Measurements from ENCODE around the gene CD44.
"Not testable (repeated sequence)": the region's sequence is repeated elsewhere in the genome, so short reads cannot be mapped to it uniquely, and the experiment has no call there.

The CD44 gene

GRCh38 chr11:35208795-35209194 lies 69.8 kb downstream of the CD44 start:
- in situ Hi-C loops (cut with HindIII; ENCODE audit: low pct_unique_long_range_greater_than_20kb, low sequenced_read_pairs) = no loop called here
- DNase-seq (ENCODE audit: low read depth in 1 of 2, low spot score in 1 of 2) = no peak
- TF ChIP-seq JUND (IDR thresholded peaks at IDR 0.05; ENCODE audit: low read depth) = no peak

- in situ Hi-C loops (cut with HindIII; ENCODE audit: low pct_unique_long_range_greater_than_20kb, low sequenced_read_pairs) = no loop called here
- TF ChIP-seq JUND (IDR thresholded peaks at IDR 0.05; ENCODE audit: low read depth) = no peak
- DNase-seq (ENCODE audit: low read depth in 1 of 2, low spot score in 1 of 2) = no peak
Observed at GRCh38 chr11:35210876-35211546, 72.0 kb downstream of the CD44 start.

- in situ Hi-C loops (cut with HindIII; ENCODE audit: low pct_unique_long_range_greater_than_20kb, low sequenced_read_pairs) = no loop called here
- no peak for TF ChIP-seq JUND (IDR thresholded peaks at IDR 0.05; ENCODE audit: low read depth)
Observed at GRCh38 chr11:35211952-35212351, 73.0 kb downstream of the CD44 start.

GRCh38 chr11:35214226-35214770 lies 75.3 kb downstream of the CD44 start:
- DNase-seq (ENCODE audit: low read depth in 1 of 2, low spot score in 1 of 2) = no peak
- in situ Hi-C loops (cut with HindIII; ENCODE audit: low pct_unique_long_range_greater_than_20kb, low sequenced_read_pairs) = no loop called here
- TF ChIP-seq JUND (IDR thresholded peaks at IDR 0.05; ENCODE audit: low read depth) = no peak

More at GRCh38 chr11:35211952-35212351, 73.0 kb downstream of the CD44 start:
- DNase-seq (ENCODE audit: low read depth in 1 of 2, low spot score in 1 of 2) = no peak

- in situ Hi-C loops (cut with HindIII; ENCODE audit: low pct_unique_long_range_greater_than_20kb, low sequenced_read_pairs) = no loop called here
- no peak for DNase-seq (ENCODE audit: low read depth in 1 of 2, low spot score in 1 of 2)
- TF ChIP-seq JUND (IDR thresholded peaks at IDR 0.05; ENCODE audit: low read depth) = no peak
Observed at GRCh38 chr11:35214792-35215193, 75.8 kb downstream of the CD44 start.

- in situ Hi-C loops (cut with HindIII; ENCODE audit: low pct_unique_long_range_greater_than_20kb, low sequenced_read_pairs) = no loop called here
- TF ChIP-seq JUND (IDR thresholded peaks at IDR 0.05; ENCODE audit: low read depth) = no peak
Observed at GRCh38 chr11:35215945-35216344, 77.0 kb downstream of the CD44 start.

GRCh38 chr11:35216962-35217678 lies 78.1 kb downstream of the CD44 start:
- no peak for TF ChIP-seq JUND (IDR thresholded peaks at IDR 0.05; ENCODE audit: low read depth)
- in situ Hi-C loops (cut with HindIII; ENCODE audit: low pct_unique_long_range_greater_than_20kb, low sequenced_read_pairs) = no loop called here
- DNase-seq (ENCODE audit: low read depth in 1 of 2, low spot score in 1 of 2) = peak in 1 of 2 experiments; percentile 33

More at GRCh38 chr11:35215945-35216344, 77.0 kb downstream of the CD44 start:
- DNase-seq (ENCODE audit: low read depth in 1 of 2, low spot score in 1 of 2) = peak in 1 of 2 experiments; percentile 43

GRCh38 chr11:35218956-35219355 lies 80.0 kb downstream of the CD44 start:
- no peak for DNase-seq (ENCODE audit: low read depth in 1 of 2, low spot score in 1 of 2)
- no peak for TF ChIP-seq JUND (IDR thresholded peaks at IDR 0.05; ENCODE audit: low read depth)
- in situ Hi-C loops (cut with HindIII; ENCODE audit: low pct_unique_long_range_greater_than_20kb, low sequenced_read_pairs) = no loop called here

- in situ Hi-C loops (cut with HindIII; ENCODE audit: low pct_unique_long_range_greater_than_20kb, low sequenced_read_pairs) = no loop called here
- DNase-seq (ENCODE audit: low read depth in 1 of 2, low spot score in 1 of 2) = no peak
- TF ChIP-seq JUND (IDR thresholded peaks at IDR 0.05; ENCODE audit: low read depth) = no peak
Observed at GRCh38 chr11:35223371-35223796, 84.4 kb downstream of the CD44 start.

- no peak for DNase-seq (ENCODE audit: low read depth in 1 of 2, low spot score in 1 of 2)
- TF ChIP-seq JUND (IDR thresholded peaks at IDR 0.05; ENCODE audit: low read depth) = no peak
Observed at GRCh38 chr11:35223991-35224390, 85.0 kb downstream of the CD44 start.

GRCh38 chr11:35225946-35226520 lies 87.1 kb downstream of the CD44 start:
- TF ChIP-seq JUND (IDR thresholded peaks at IDR 0.05; ENCODE audit: low read depth) = no peak
- no peak for DNase-seq (ENCODE audit: low read depth in 1 of 2, low spot score in 1 of 2)
- in situ Hi-C loops (cut with HindIII; ENCODE audit: low pct_unique_long_range_greater_than_20kb, low sequenced_read_pairs) = no loop called here

More at GRCh38 chr11:35223991-35224390, 85.0 kb downstream of the CD44 start:
- in situ Hi-C loops (cut with HindIII; ENCODE audit: low pct_unique_long_range_greater_than_20kb, low sequenced_read_pairs) = no loop called here

- in situ Hi-C loops (cut with HindIII; ENCODE audit: low pct_unique_long_range_greater_than_20kb, low sequenced_read_pairs); DNase-seq (ENCODE audit: low read depth in 1 of 2, low spot score in 1 of 2): not testable (repeated sequence)
Observed at GRCh38 chr11:35226756-35227155, 87.8 kb downstream of the CD44 start.
